Smooth muscle cell (in vitro differentiated cells): ENCODE data around the gene FAM180A. TPM values are rescaled to one million over a fixed set of nuclear protein-coding genes. Genes with fewer than 3 reads are reported as not detected.

Source experiments
- DNase-seq: peaks from one replicate; lab custom pipeline; 2025; ENCODE audit not compliant: unreplicated experiment; lab: John Stamatoyannopoulos, UW
- H2AFZ ChIP-seq: fragments of 200-600 bp; sonication (generic); 2 replicates; pipeline ENCODE4 v1.6.0; 2016; ENCODE audit warnings: antibody characterized with exemption, low read depth, mild to moderate bottlenecking
- H3F3A ChIP-seq: fragments of 200-600 bp; sonication (generic); 2 replicates; pipeline ENCODE4 v1.6.0; 2017; ENCODE audit warnings: antibody characterized with exemption, low read depth
- H3K27ac ChIP-seq: fragments of 200-600 bp; sonication (generic); 2 replicates; pipeline ENCODE4 v1.5.1; 2016; ENCODE audit warnings: low read depth, mild to moderate bottlenecking
- H3K27me3 ChIP-seq: fragments of 200-600 bp; sonication (generic); 2 replicates; pipeline ENCODE4 v1.6.1; 2016; ENCODE audit warnings: low read depth, mild to moderate bottlenecking
- H3K36me3 ChIP-seq: fragments of 200-600 bp; sonication (generic); 2 replicates; pipeline ENCODE4 v1.5.1; 2016; ENCODE audit warnings: low read depth
- H3K4me1 ChIP-seq: fragments of 200-600 bp; sonication (generic); 2 replicates; pipeline ENCODE4 v1.5.1; 2016; ENCODE audit warnings: low read depth
- H3K4me2 ChIP-seq: fragments of 200-600 bp; sonication (generic); 2 replicates; pipeline ENCODE4 v1.6.0; 2016; ENCODE audit warnings: mild to moderate bottlenecking
- H3K4me3 ChIP-seq: fragments of 200-600 bp; sonication (generic); 2 replicates; pipeline ENCODE4 v1.5.1; 2016; ENCODE audit warnings: mild to moderate bottlenecking
- H3K79me2 ChIP-seq: fragments of 200-600 bp; sonication (generic); 2 replicates; pipeline ENCODE4 v1.6.0; 2016; ENCODE audit warnings: low read depth, mild to moderate bottlenecking
- H3K9ac ChIP-seq: fragments of 200-600 bp; sonication (generic); 2 replicates; pipeline ENCODE4 v1.6.0; 2016; ENCODE audit warnings: low read depth
- H3K9me3 ChIP-seq: fragments of 200-600 bp; sonication (generic); replicated peaks from 2 replicates; pipeline ENCODE4 v1.5.1; 2016; ENCODE audit warnings: low read depth
- H4K20me1 ChIP-seq: fragments of 200-600 bp; sonication (generic); 2 replicates; pipeline ENCODE4 v1.6.0; 2016; ENCODE audit warnings: low read depth
- CTCF ChIP-seq: fragments of 200-600 bp; sonication (generic); IDR thresholded peaks from 2 replicates; pipeline ENCODE4 v1.5.1; 2017; ENCODE audit warnings: borderline replicate concordance, mild to moderate bottlenecking, antibody characterized with exemption; ENCODE audit not compliant: insufficient read depth, poor library complexity, severe bottlenecking
- WGBS: methylation state at CpG from one replicate; pipeline ENCODE4 v1.1.7; 2016; ENCODE audit warnings: low lambda C conversion rate; 5-methylcytosine and 5-hydroxymethylcytosine counted together
- polyA plus RNA-seq: library from polyadenylated mRNA; unstranded; fragments of >200 nt; fragmentation: Nextera tagmentation; extraction: Ambion mirVana; gene quantifications from 2 replicates; pipeline ENCODE4 v1.2.1, GENCODE V29; 2016
- total RNA-seq: library from RNA; depleted of rRNA; stranded (reverse); fragments of >200 nt; gene quantifications from 2 replicates; pipeline ENCODE4 v1.2.3, GENCODE V29; 2014

The FAM180A gene
- total and polyA plus RNA-seq, 2 experiments from 2014 or later: 0.14 TPM; not detected in 1

GRCh38 chr7:135715673-135716072 lies 32.9 kb downstream of the FAM180A start:
- H3K9me3 ChIP-seq: no peaks in the 10 kb centered on the region
- WGBS: 61% methylated on average over 1 of the region's 1 CpG
- no peaks in the 10 kb centered on the region for H3K36me3 ChIP-seq
- peaks cover 6% of the 10 kb centered on the region for H3F3A ChIP-seq
- no peak overlapping the region for H3K4me2 ChIP-seq
- no peak for TF ChIP-seq CTCF
- no peaks in the 10 kb centered on the region for H3K79me2 ChIP-seq
- no peaks in the 10 kb centered on the region for H3K27me3 ChIP-seq
- H2AFZ ChIP-seq: no peak overlapping the region
- no peak overlapping the region for H3K9ac ChIP-seq
- no peak overlapping the region for H3K4me3 ChIP-seq
- H3K4me1 ChIP-seq: peaks cover 12% of the 10 kb centered on the region
- H3K27ac ChIP-seq: no peak overlapping the region
- no peaks in the 10 kb centered on the region for H4K20me1 ChIP-seq
- DNase-seq: no peak

GRCh38 chr7:135715055-135715522 lies 33.5 kb downstream of the FAM180A start:
- Histone ChIP-seq H3K79me2 (no peaks in the 10 kb centered on the region), H4K20me1 (no peaks in the 10 kb centered on the region), H3K36me3 (no peaks in the 10 kb centered on the region), H2AFZ (no peak overlapping the region), H3F3A (peaks cover 11% of the 10 kb centered on the region), H3K4me3 (no peak overlapping the region), H3K9ac (no peak overlapping the region), H3K9me3 (no peaks in the 10 kb centered on the region), H3K27me3 (no peaks in the 10 kb centered on the region), H3K4me2 (peak overlapping the region; percentile 46), H3K4me1 (peaks cover 12% of the 10 kb centered on the region), H3K27ac (peak overlapping the region; percentile 40)
- TF ChIP-seq CTCF: no peak
- WGBS: 97% methylated on average over 5 of the region's 5 CpGs
- DNase-seq: no peak

GRCh38 chr7:135714534-135715009 lies 34.0 kb downstream of the FAM180A start:
- Histone ChIP-seq H3K27ac (peak overlapping the region; percentile 40), H4K20me1 (no peaks in the 10 kb centered on the region), H3K79me2 (no peaks in the 10 kb centered on the region), H3K4me2 (peak overlapping the region; percentile 46), H3K9ac (no peak overlapping the region), H3F3A (peaks cover 12% of the 10 kb centered on the region), H3K9me3 (no peaks in the 10 kb centered on the region), H3K27me3 (no peaks in the 10 kb centered on the region), H3K4me3 (no peak overlapping the region), H3K4me1 (peaks cover 12% of the 10 kb centered on the region), H3K36me3 (no peaks in the 10 kb centered on the region), H2AFZ (no peak overlapping the region)
- no peak for DNase-seq
- no peak for TF ChIP-seq CTCF
- 19% methylated on average over 20 of the region's 20 CpGs for WGBS

GRCh38 chr7:135713836-135714470 lies 34.7 kb downstream of the FAM180A start:
- peaks cover 12% of the 10 kb centered on the region for H3F3A ChIP-seq
- no peak overlapping the region for H3K9ac ChIP-seq
- no peak overlapping the region for H2AFZ ChIP-seq
- no peak for TF ChIP-seq CTCF
- 81% methylated on average over 4 of the region's 4 CpGs for WGBS
- H3K27ac ChIP-seq: peak overlapping the region; percentile 40
- H4K20me1 ChIP-seq: no peaks in the 10 kb centered on the region
- no peaks in the 10 kb centered on the region for H3K79me2 ChIP-seq
- no peaks in the 10 kb centered on the region for H3K9me3 ChIP-seq
- DNase-seq: no peak
- peaks cover 6% of the 10 kb centered on the region for H3K4me1 ChIP-seq
- H3K27me3 ChIP-seq: no peaks in the 10 kb centered on the region
- H3K4me2 ChIP-seq: peak overlapping the region; percentile 19
- H3K36me3 ChIP-seq: no peaks in the 10 kb centered on the region
- no peak overlapping the region for H3K4me3 ChIP-seq
